Endothelial cell (in vitro differentiated cells): ENCODE data around the gene NF1. TPM values are rescaled to one million over a fixed set of nuclear protein-coding genes. Genes with fewer than 3 reads are reported as not detected.

Source experiments
- DNase-seq: peaks from one replicate; pipeline ENCODE4 v3.0.0; 2021; ENCODE audit warnings: low spot score
- H3K27ac Mint-ChIP-seq: one replicate; pipeline ENCODE4 v1.8.0; 2021; ENCODE audit warnings: mixed read lengths, inconsistent platforms; ENCODE audit not compliant: unreplicated experiment
- H3K27me3 Mint-ChIP-seq: one replicate; pipeline ENCODE4 v1.8.0; 2021; ENCODE audit warnings: mild to moderate bottlenecking, moderate library complexity, mixed read lengths, inconsistent platforms; ENCODE audit not compliant: unreplicated experiment
- H3K36me3 Mint-ChIP-seq: one replicate; pipeline ENCODE4 v1.8.0; 2021; ENCODE audit warnings: mild to moderate bottlenecking, low read depth, mixed read lengths, inconsistent platforms; ENCODE audit not compliant: unreplicated experiment
- H3K4me1 Mint-ChIP-seq: one replicate; pipeline ENCODE4 v1.8.0; 2021; ENCODE audit warnings: mild to moderate bottlenecking, mixed read lengths, inconsistent platforms; ENCODE audit not compliant: unreplicated experiment
- H3K4me3 Mint-ChIP-seq: one replicate; pipeline ENCODE4 v1.8.0; 2021; ENCODE audit warnings: mild to moderate bottlenecking, mixed read lengths, inconsistent platforms; ENCODE audit not compliant: unreplicated experiment
- H3K9me3 Mint-ChIP-seq: one replicate; pipeline ENCODE4 v1.8.0; 2021; ENCODE audit warnings: mixed read lengths, inconsistent platforms; ENCODE audit not compliant: unreplicated experiment
- total RNA-seq: library from RNA; stranded (reverse); fragmentation: NEBNext Ultra II Directional; extraction: Animal tissue kit (Norgen Biotek cat#: 25700); gene quantifications from one replicate; pipeline ENCODE4 v1.2.1, GENCODE V29; 2021; ENCODE audit not compliant: unreplicated experiment
- TF ChIP-seq, protein P1 (sequence below): fragments of 200-600 bp; sonication (generic); IDR thresholded peaks from one replicate; pipeline ENCODE4 v1.5.0; 2021; ENCODE audit warnings: antibody characterized with exemption; ENCODE audit not compliant: unreplicated experiment

NF1 gene
- total RNA-seq, 1 donor from 2014 or later = 52.7 TPM

DNA sequence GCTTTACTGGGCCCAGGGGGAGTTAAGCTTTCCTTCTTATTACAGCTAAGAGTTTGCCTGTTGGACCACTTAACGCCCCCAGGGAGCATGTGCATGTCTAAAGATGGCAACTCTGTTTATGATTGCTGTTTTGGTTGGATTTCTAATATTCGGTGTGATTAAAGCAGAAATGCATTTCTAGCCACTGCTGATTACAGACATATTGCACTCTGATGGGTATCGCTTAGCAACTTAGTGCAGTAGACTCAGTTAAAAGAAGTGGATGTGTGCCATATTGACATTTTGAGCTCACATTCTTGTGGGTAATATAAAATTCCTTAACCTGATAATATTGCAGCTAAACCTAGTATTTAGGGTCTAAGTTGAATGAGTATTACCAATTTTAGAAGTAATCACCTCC is 4.2 kb downstream of the NF1 start:
- Mint-ChIP-seq H3K36me3 (peaks cover 7% of the 10 kb centered on the region), H3K4me3 (no peak overlapping the region), H3K9me3 (no peaks in the 10 kb centered on the region), H3K4me1 (peaks cover 22% of the 10 kb centered on the region), H3K27me3 (peaks cover 6% of the 10 kb centered on the region), H3K27ac (no peak overlapping the region)
- DNase-seq = no peak
- TF ChIP-seq, protein P1, sequence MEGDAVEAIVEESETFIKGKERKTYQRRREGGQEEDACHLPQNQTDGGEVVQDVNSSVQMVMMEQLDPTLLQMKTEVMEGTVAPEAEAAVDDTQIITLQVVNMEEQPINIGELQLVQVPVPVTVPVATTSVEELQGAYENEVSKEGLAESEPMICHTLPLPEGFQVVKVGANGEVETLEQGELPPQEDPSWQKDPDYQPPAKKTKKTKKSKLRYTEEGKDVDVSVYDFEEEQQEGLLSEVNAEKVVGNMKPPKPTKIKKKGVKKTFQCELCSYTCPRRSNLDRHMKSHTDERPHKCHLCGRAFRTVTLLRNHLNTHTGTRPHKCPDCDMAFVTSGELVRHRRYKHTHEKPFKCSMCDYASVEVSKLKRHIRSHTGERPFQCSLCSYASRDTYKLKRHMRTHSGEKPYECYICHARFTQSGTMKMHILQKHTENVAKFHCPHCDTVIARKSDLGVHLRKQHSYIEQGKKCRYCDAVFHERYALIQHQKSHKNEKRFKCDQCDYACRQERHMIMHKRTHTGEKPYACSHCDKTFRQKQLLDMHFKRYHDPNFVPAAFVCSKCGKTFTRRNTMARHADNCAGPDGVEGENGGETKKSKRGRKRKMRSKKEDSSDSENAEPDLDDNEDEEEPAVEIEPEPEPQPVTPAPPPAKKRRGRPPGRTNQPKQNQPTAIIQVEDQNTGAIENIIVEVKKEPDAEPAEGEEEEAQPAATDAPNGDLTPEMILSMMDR = no peak

GRCh38 chr17:31100840-31101459 is 6.2 kb downstream of the NF1 start:
- no peaks in the 10 kb centered on the region for H3K9me3 Mint-ChIP-seq
- H3K4me1 Mint-ChIP-seq = peaks cover 20% of the 10 kb centered on the region
- peaks cover 3% of the 10 kb centered on the region for H3K27me3 Mint-ChIP-seq
- H3K27ac Mint-ChIP-seq = peak overlapping the region; percentile 62
- H3K4me3 Mint-ChIP-seq = no peak overlapping the region
- H3K36me3 Mint-ChIP-seq = peaks cover 4% of the 10 kb centered on the region
- DNase-seq = no peak
- TF ChIP-seq, protein P1 = no peak

- Mint-ChIP-seq H3K36me3 (no peaks in the 10 kb centered on the region), H3K4me3 (no peak overlapping the region), H3K4me1 (peaks cover 13% of the 10 kb centered on the region), H3K27ac (no peak overlapping the region), H3K9me3 (no peaks in the 10 kb centered on the region), H3K27me3 (no peaks in the 10 kb centered on the region)
- TF ChIP-seq, protein P1 = no peak
- DNase-seq = no peak
These were observed 7.2 kb downstream of the NF1 start for GRCh38 chr17:31101943-31102342.

GRCh38 chr17:31105991-31106390 is 11.2 kb downstream of the NF1 start:
- TF ChIP-seq, protein P1 = no peak
- H3K36me3 Mint-ChIP-seq = no peaks in the 10 kb centered on the region

DNA sequence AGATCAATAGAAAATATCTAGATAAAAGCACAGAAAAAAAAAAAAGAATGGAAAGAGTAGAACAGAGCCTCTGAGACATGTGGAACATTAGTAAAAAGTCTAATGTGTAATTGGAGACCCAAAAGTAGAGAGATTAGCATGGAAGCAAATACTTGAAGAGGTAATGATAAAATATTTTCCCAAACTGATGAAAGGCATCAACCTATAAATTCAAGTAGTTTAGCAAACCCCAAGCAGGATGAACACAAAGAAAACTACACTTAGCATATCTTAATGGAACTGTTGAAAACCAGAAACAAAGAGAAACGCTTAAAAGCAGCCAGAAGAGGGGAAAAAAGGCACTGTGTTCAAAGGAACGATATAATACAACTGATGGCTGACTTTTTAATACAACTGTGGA is 16.4 kb downstream of the NF1 start:
- Mint-ChIP-seq H3K27ac (peak overlapping the region; percentile 82), H3K9me3 (no peaks in the 10 kb centered on the region), H3K27me3 (peaks cover 1% of the 10 kb centered on the region), H3K4me3 (no peak overlapping the region), H3K4me1 (peaks cover 27% of the 10 kb centered on the region), H3K36me3 (no peaks in the 10 kb centered on the region)
- TF ChIP-seq, protein P1 = no peak
- no peak for DNase-seq

More at GRCh38 chr17:31105991-31106390, 11.2 kb downstream of the NF1 start:
- H3K27me3 Mint-ChIP-seq = peaks cover 1% of the 10 kb centered on the region
- H3K4me3 Mint-ChIP-seq = no peak overlapping the region
- peaks cover 26% of the 10 kb centered on the region for H3K4me1 Mint-ChIP-seq
- H3K9me3 Mint-ChIP-seq = no peaks in the 10 kb centered on the region
- DNase-seq = no peak
- H3K27ac Mint-ChIP-seq = no peak overlapping the region
